Left lung (tissue), 10 donors: Measurements from ENCODE around the gene SHH. TPM values are rescaled to one million over a fixed set of nuclear protein-coding genes. Genes with fewer than 3 reads are reported as not detected.

Source experiments
- ATAC-seq: fragments of 200-7000 bp; cut with Tn5 transposase; one replicate; pipeline ENCODE4 v1.9.1; 2020; ENCODE audit warnings: moderate library complexity
- DNase-seq, 4 donors: peaks; one replicate each; pipeline ENCODE4 v3.0.0-alpha.2; 2013 to 2020
- H3K27ac ChIP-seq, 2 donors: fragments of 200-600 bp; sonication (generic) in 1 of 2; one replicate each; pipeline versions ENCODE4 v1.5.0 to v1.8.0; 2020 to 2021
- H3K27me3 ChIP-seq, 2 donors: fragments of 200-600 bp; sonication (generic) in 1 of 2; one replicate each; pipeline versions ENCODE4 v1.5.0 to v1.8.0; 2020 to 2021
- H3K36me3 ChIP-seq, 2 donors: fragments of 200-600 bp; sonication (generic) in 1 of 2; one replicate each; pipeline versions ENCODE4 v1.5.0 to v1.8.0; 2020 to 2021
- H3K4me1 ChIP-seq, 2 donors: fragments of 200-600 bp; one replicate each; pipeline ENCODE4 v1.8.0; 2021
- H3K4me3 ChIP-seq, 2 donors: fragments of 200-600 bp; sonication (generic) in 1 of 2; one replicate each; pipeline versions ENCODE4 v1.5.0 to v1.8.0; 2020 to 2021; ENCODE audit warnings: mild to moderate bottlenecking in 1 of 2
- H3K9me3 ChIP-seq, 2 donors: fragments of 200-600 bp; sonication (generic) in 1 of 2; one replicate each; pipeline versions ENCODE4 v1.5.0 to v1.8.0; 2020 to 2021
- intact Hi-C, 2 donors: fragments of 100-400 bp; cut with DNase I; formaldehyde crosslinking; loops; one replicate each; pipeline versions ENCODE4 v1.11.2 to v1.14.2; 2022
- polyA plus RNA-seq, 6 donors: library from polyadenylated mRNA; unstranded; fragments of 120-200 nt; gene quantifications; one replicate each; pipeline ENCODE4 v1.2.1, GENCODE V29; 2013; ENCODE audit not compliant: insufficient read length in 6 of 6
- total RNA-seq, 2 donors: library from RNA; stranded (reverse); fragmentation: NEBNext Ultra II Directional; extraction: Animal tissue kit (Norgen Biotek cat#: 25700); gene quantifications; one replicate each; pipeline ENCODE4 v1.2.1, GENCODE V29; 2021
- TF ChIP-seq, protein P1 (sequence below), 2 donors: fragments of 200-600 bp; sonication (generic) in 1 of 2; IDR thresholded peaks; one replicate each; pipeline versions ENCODE4 v1.5.0 to v1.8.0; 2021; ENCODE audit warnings: antibody characterized with exemption in 2 of 2
- donor health status: DM: no; HTN: yes; CAD: no.
- donor health status: DM: no; HTN: no; CAD: no.

SHH gene
- total and polyA plus RNA-seq, 8 donors: 4.4 to 24.7 (median 15.4) TPM

DNA sequence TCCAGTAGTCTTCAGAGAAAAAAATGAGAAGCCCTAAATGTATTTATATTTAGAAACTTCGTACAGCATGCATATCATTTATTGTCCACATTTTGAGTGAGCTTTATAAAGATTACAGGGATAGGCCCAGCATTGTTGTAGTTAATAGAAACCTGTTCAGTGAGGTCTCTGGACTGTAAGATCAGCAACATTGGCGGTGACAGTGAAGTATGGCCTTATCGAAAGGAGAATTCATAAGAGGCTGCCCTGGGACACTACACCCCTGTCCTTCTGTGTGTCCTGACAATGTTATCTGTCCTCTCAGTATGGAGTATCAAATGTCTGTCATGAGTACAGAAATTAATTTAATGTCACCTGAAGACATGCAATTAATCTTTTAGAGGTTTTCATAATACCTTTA is 57.2 kb downstream of the SHH start:
- peaks cover 8 to 41% of the 10 kb centered on the region in 2 donors for H3K4me1 ChIP-seq
- H3K36me3 ChIP-seq: peaks cover 0 to 8% of the 10 kb centered on the region in 2 donors
- intact Hi-C loops: no loop called here
- DNase-seq (no peak), ATAC-seq (peak; percentile 24)
- no peak overlapping the region for H3K27ac ChIP-seq
- H3K27me3 ChIP-seq: no peaks in the 10 kb centered on the region
- no peak overlapping the region for H3K4me3 ChIP-seq
- peaks cover 0 to 3% of the 10 kb centered on the region in 2 donors for H3K9me3 ChIP-seq
- TF ChIP-seq, protein P1, sequence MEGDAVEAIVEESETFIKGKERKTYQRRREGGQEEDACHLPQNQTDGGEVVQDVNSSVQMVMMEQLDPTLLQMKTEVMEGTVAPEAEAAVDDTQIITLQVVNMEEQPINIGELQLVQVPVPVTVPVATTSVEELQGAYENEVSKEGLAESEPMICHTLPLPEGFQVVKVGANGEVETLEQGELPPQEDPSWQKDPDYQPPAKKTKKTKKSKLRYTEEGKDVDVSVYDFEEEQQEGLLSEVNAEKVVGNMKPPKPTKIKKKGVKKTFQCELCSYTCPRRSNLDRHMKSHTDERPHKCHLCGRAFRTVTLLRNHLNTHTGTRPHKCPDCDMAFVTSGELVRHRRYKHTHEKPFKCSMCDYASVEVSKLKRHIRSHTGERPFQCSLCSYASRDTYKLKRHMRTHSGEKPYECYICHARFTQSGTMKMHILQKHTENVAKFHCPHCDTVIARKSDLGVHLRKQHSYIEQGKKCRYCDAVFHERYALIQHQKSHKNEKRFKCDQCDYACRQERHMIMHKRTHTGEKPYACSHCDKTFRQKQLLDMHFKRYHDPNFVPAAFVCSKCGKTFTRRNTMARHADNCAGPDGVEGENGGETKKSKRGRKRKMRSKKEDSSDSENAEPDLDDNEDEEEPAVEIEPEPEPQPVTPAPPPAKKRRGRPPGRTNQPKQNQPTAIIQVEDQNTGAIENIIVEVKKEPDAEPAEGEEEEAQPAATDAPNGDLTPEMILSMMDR (IDR thresholded peaks at IDR 0.05): no peak

DNA sequence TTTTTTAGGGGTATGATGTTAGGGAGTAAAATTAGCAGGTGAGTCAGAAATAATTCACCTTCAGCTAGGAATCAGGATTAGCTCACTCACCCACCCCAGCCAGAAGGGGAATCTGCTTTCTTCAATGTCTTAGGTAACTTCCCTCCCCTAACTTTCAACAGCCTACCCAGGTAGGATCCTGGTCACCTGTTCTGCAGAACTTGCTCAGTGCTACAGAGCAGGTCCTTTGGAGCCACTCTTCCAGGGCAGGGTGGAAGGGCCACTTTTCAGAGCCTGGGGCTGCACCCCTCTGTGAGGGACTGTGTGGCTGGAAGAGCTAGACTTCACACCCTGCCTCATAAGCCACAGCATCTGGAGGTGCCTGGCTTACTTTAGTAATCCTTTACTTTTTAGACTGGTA is 58.1 kb downstream of the SHH start:
- Histone ChIP-seq H3K27ac (no peak overlapping the region), H3K27me3 (no peaks in the 10 kb centered on the region), H3K4me3 (no peak overlapping the region), H3K36me3 (peaks cover 0 to 7% of the 10 kb centered on the region in 2 donors), H3K4me1 (peaks cover 8 to 40% of the 10 kb centered on the region in 2 donors), H3K9me3 (peaks cover 0 to 3% of the 10 kb centered on the region in 2 donors)
- DNase-seq (no peak), ATAC-seq (peak; percentile 20)
- intact Hi-C loops: no loop called here
- TF ChIP-seq, protein P1 (IDR thresholded peaks at IDR 0.05): no peak

DNA sequence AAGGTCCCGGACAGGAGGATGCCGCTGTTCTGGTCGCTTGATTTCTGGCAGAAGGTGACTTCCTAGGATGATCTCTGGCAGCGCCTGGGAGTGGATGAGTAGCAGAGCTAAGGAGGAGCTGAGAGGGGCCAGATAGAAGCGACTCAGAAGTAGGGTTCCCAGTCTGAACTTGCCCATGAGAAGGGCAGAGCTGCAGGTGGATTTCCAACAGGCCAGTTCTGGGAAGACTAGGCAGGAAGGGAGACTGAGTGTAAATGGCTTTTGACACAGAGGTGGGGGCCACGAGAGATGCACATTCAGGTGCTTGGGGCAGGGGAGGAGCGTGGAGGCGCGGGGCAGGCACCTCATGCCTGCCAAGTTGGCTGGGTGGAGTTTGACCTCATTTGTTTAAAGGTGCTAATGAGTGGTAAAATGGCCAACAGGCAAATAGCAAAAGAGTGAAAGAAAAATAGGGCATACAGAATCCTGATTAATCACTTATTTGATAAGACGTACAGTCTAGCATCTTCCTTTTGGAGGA is 58.8 kb downstream of the SHH start:
- Histone ChIP-seq H3K27me3 (no peaks in the 10 kb centered on the region), H3K4me1 (peaks cover 8 to 40% of the 10 kb centered on the region in 2 donors), H3K36me3 (peaks cover 0 to 2% of the 10 kb centered on the region in 2 donors), H3K27ac (no peak overlapping the region), H3K9me3 (peaks cover 0 to 3% of the 10 kb centered on the region in 2 donors), H3K4me3 (no peak overlapping the region)
- TF ChIP-seq, protein P1 (IDR thresholded peaks at IDR 0.05): no peak
- intact Hi-C loops: no loop called here
- ATAC-seq (peak; percentile 32), DNase-seq (no peak)

DNA sequence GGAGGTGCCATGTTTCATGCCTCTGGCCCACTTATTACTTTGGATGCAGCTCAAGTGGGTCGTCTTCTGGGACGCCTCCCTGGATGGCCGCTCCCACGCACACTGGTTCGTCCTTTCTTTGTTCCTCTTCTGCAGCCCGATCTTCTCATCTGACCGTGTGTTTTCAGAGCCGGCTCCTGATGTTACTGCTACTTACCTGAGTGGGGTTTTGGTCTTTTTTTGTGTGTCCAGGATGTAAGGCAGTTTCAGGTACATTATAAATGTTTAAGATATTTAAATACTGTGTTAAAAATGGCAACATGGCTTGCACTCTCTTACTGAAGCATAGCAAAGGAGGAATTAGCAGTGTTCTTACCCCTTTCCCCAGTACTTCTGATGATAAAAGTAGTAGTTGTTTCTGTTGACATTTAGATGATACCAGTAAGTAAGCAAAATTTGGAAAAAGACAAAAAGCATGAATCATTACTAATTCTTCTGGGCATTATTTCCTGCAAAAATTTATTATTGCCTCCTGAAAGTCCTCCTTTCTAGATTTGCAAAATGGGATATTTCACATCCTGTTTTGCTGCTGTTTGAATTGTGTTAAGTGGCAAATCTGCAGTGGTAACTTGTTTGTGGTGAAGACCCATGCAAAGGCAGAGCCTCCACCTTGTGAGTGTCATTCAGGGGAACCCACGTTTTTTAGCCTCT is 59.4 kb downstream of the SHH start:
- peaks cover 0 to 3% of the 10 kb centered on the region in 2 donors for H3K9me3 ChIP-seq
- no peaks in the 10 kb centered on the region for H3K36me3 ChIP-seq
- H3K27ac ChIP-seq: no peak overlapping the region
- no peak overlapping the region for H3K4me3 ChIP-seq
- DNase-seq (no peak), ATAC-seq (no peak)
- no peaks in the 10 kb centered on the region for H3K27me3 ChIP-seq
- TF ChIP-seq, protein P1 (IDR thresholded peaks at IDR 0.05): no peak
- intact Hi-C loops: no loop called here
- H3K4me1 ChIP-seq: peaks cover 8 to 40% of the 10 kb centered on the region in 2 donors

DNA sequence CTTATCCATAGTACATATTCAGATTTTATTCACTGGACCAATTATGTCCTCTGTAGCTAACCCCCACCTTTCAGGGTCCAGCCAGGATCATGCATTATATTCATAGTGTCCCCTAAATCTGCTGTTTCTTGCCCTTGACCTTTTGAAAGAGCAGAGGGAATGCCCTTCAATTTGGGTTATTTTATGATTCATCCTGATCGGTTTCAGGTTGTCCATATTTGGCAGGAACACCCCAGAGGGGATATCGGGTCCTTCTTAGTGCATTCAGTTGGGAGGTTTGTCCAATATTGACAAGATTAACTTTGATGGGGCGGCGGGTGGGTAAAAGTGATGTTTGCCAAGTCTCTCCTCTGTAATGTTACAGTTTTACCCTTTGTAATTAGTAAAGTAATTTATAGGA is 60.9 kb downstream of the SHH start:
- intact Hi-C loops: no loop called here
- H3K4me1 ChIP-seq: peaks cover 8 to 40% of the 10 kb centered on the region in 2 donors

More for the DNA sequence above, 60.9 kb downstream of the SHH start:
- H3K36me3 ChIP-seq: peaks cover 0 to 13% of the 10 kb centered on the region in 2 donors
- H3K27me3 ChIP-seq: no peaks in the 10 kb centered on the region
- H3K9me3 ChIP-seq: no peaks in the 10 kb centered on the region
- TF ChIP-seq, protein P1 (IDR thresholded peaks at IDR 0.05): no peak
- H3K4me3 ChIP-seq: no peak overlapping the region
- ATAC-seq (no peak), DNase-seq (no peak)
- H3K27ac ChIP-seq: no peak overlapping the region
